K562 (cell line): Measurements from ENCODE around the gene AK2. TPM values are rescaled to one million over a fixed set of nuclear protein-coding genes. Genes with fewer than 3 reads are reported as not detected.

ENCODE experiments used
- ATAC-seq: fragments of 200-7000 bp; cut with Tn5 transposase; 3 replicates; pipeline ENCODE4 v1.9.1; 2020; ENCODE audit warnings: moderate library complexity
- BruUV-seq: library from RNA; stranded (reverse); fragments of 400-500 nt; replicated peaks from 2 replicates; lab custom pipeline; 2021; lab: Mats Ljungman, UMichigan
- CTCF ChIA-PET: fragments of 300-600 bp; formaldehyde crosslinking; extraction: SDS; loops from one replicate; lab custom pipeline; 2021; ENCODE audit warnings: low intra/inter-chr PET ratio; lab: Yijun Ruan, JAX
- POLR2A ChIA-PET: fragments of 300-600, 350-650 bp; sonication (Branson Sonifier 250); formaldehyde crosslinking; extraction: SDS; loops from one replicate; lab custom pipeline; 2021; ENCODE audit warnings: antibody characterized with exemption, inconsistent platforms; lab: Yijun Ruan, JAX
- DNase-seq, 4 experiments: peaks; one replicate each; pipeline versions ENCODE4 v3.0.0 to v3.0.0-alpha.2; 2011 to 2018; ENCODE audit warnings: low spot score in 3 of 4, mixed read lengths in 3 of 4; ENCODE audit errors: extremely low read depth in 1 of 4
- FAIRE-seq: peaks from 2 replicates; lab custom pipeline; 2011; peaks lifted over from hg19 to GRCh38; lab: Jason Lieb, UNC
- H2AFZ ChIP-seq: 2 replicates; pipeline ENCODE4 v1.6.0; 2011; ENCODE audit warnings: low read depth, low read length, control low read depth, inconsistent platforms
- H3K27ac ChIP-seq: fragments of 200-600 bp; 3 replicates; pipeline ENCODE4 v1.8.0; 2011; ENCODE audit warnings: low read depth, mild to moderate bottlenecking, control low read depth, inconsistent platforms, low read length, moderate library complexity, mixed read lengths; ENCODE audit errors: extremely low read depth
- H3K27me3 ChIP-seq, 2 experiments: fragments of 300-600 bp in 1 of 2; 2 replicates in 1 of 2; 3 replicates in 1 of 2; pipeline versions ENCODE4 v1.6.0 to v1.8.0; 2011; ENCODE audit warnings: inconsistent platforms in 2 of 2, low read length in 2 of 2, mild to moderate bottlenecking in 1 of 2, mixed read lengths in 1 of 2, moderate library complexity in 1 of 2; ENCODE audit not compliant: control insufficient read depth in 2 of 2, insufficient read depth in 2 of 2
- H3K36me3 ChIP-seq: fragments of 300-600 bp; 3 replicates; pipeline ENCODE4 v1.8.0; 2011; ENCODE audit warnings: mild to moderate bottlenecking, low read length, inconsistent platforms; ENCODE audit not compliant: control insufficient read depth, insufficient read depth
- H3K4me1 ChIP-seq, 2 experiments: fragments of 200-600 bp in 1 of 2; replicated peaks in 1 of 2; 2 replicates in 1 of 2; 3 replicates in 1 of 2; pipeline versions ENCODE4 v1.5.1 to v1.8.0; 2011; ENCODE audit warnings: inconsistent platforms in 2 of 2, low read length in 2 of 2, mild to moderate bottlenecking in 1 of 2, mixed read lengths in 1 of 2, moderate library complexity in 1 of 2; ENCODE audit not compliant: control insufficient read depth in 2 of 2, insufficient read depth in 2 of 2
- H3K4me2 ChIP-seq: 2 replicates; pipeline ENCODE4 v1.6.1; 2011; ENCODE audit warnings: low read length, control low read depth, inconsistent platforms, mixed read lengths; ENCODE audit not compliant: insufficient read depth
- H3K4me3 ChIP-seq: fragments of 200-600 bp; sonication (generic), shearing (Covaris generic); 2 replicates; pipeline ENCODE4 v1.5.1; 2016; ENCODE audit warnings: control low read depth, inconsistent platforms
- H3K79me2 ChIP-seq: fragments of 200-600 bp; 3 replicates; pipeline ENCODE4 v1.8.0; 2011; ENCODE audit warnings: low read length, inconsistent platforms; ENCODE audit not compliant: control insufficient read depth, insufficient read depth
- H3K9ac ChIP-seq, 2 experiments: 2 replicates each; pipeline versions ENCODE4 v1.6.0 to v1.6.1; 2011; ENCODE audit warnings: low read depth in 2 of 2, low read length in 2 of 2, control low read depth in 1 of 2, inconsistent platforms in 1 of 2, mild to moderate bottlenecking in 1 of 2, mixed read lengths in 1 of 2; ENCODE audit not compliant: insufficient read depth in 1 of 2
- H3K9me1 ChIP-seq: one replicate; pipeline ENCODE4 v1.6.0; 2011; ENCODE audit warnings: inconsistent platforms, mild to moderate bottlenecking, low read length, moderate library complexity; ENCODE audit not compliant: control insufficient read depth, insufficient read depth
- H3K9me3 ChIP-seq: replicated peaks from 2 replicates; pipeline ENCODE4 v1.5.1; 2011; ENCODE audit warnings: low read depth, low read length, inconsistent platforms; ENCODE audit not compliant: control insufficient read depth, insufficient read depth
- H4K20me1 ChIP-seq: replicated peaks from 2 replicates; pipeline ENCODE4 v1.6.1; 2011; ENCODE audit warnings: low read length, inconsistent platforms, mixed read lengths; ENCODE audit not compliant: control insufficient read depth, insufficient read depth
- ETV1 ChIP-seq: fragments of 450-650 bp; conservative IDR thresholded peaks from 2 replicates; pipeline ENCODE4 v1.6.1; 2016; ENCODE audit warnings: missing genetic modification characterization, control low read depth, low read depth, missing compliant biosample characterization
- GATA2 ChIP-seq: sonication (generic); formaldehyde crosslinking; IDR thresholded peaks from 2 replicates; pipeline ENCODE4 v1.4.0; 2020; ENCODE audit warnings: mild to moderate bottlenecking, missing genetic modification reagents
- MXI1 ChIP-seq: IDR thresholded peaks from 2 replicates; pipeline ENCODE4 v1.6.1; 2011; ENCODE audit warnings: low read depth, mild to moderate bottlenecking, improper control_type of control experiment, low read length
- NR3C1 ChIP-seq: sonication (generic); formaldehyde crosslinking; IDR thresholded peaks from 2 replicates; pipeline ENCODE4 v1.8.1; 2022; ENCODE audit warnings: missing genetic modification reagents
- SIX5 ChIP-seq, 2 experiments: IDR thresholded peaks; 2 replicates each; pipeline ENCODE4 v1.6.1; 2011; ENCODE audit warnings: low read length in 2 of 2, borderline replicate concordance in 1 of 2, low read depth in 1 of 2, mild to moderate bottlenecking in 1 of 2, moderate library complexity in 1 of 2; ENCODE audit not compliant: insufficient read depth in 1 of 2
- ZFPM2 ChIP-seq: fragments of 250-450 bp; sonication (Bioruptor Pico); IDR thresholded peaks from 2 replicates; pipeline ENCODE4 v1.5.1; 2022; ENCODE audit warnings: mild to moderate bottlenecking
- ZNF140 ChIP-seq: fragments of 250-450 bp; sonication (Bioruptor Pico); IDR thresholded peaks from 2 replicates; pipeline ENCODE4 v1.8.0; 2021; ENCODE audit warnings: moderate library complexity, mild to moderate bottlenecking, inconsistent platforms
- ZNF224 ChIP-seq: sonication (generic); formaldehyde crosslinking; IDR thresholded peaks from 2 replicates; pipeline ENCODE4 v1.8.0; 2022; ENCODE audit warnings: mild to moderate bottlenecking, missing genetic modification reagents
- WGBS: fragments of 100-300 bp; shearing (Covaris generic); methylation state at CpG from one replicate; pipeline ENCODE4 v1.1.6; 2016; ENCODE audit warnings: low coverage, mixed read lengths; ENCODE audit not compliant: insufficient coverage; ENCODE audit errors: missing lambda C conversion rate; 5-methylcytosine and 5-hydroxymethylcytosine counted together
- in situ Hi-C: fragments of 300-500 bp; cut with MboI; formaldehyde crosslinking; loops from 4 replicates; pipeline ENCODE4 v1.15.0; 2018; ENCODE audit warnings: inconsistent platforms, mixed read lengths
- intact Hi-C: fragments of 100-400 bp; cut with micrococcal nuclease; formaldehyde crosslinking; loops from 2 replicates; pipeline ENCODE4 v1.14.2; 2022
- polyA plus RNA-seq, 8 experiments: library from polyadenylated mRNA; depleted of rRNA in 4 of 8; stranded (reverse) in 5 of 8; unstranded in 3 of 8; fragments of >200 nt; fragmentation: Nextera tagmentation in 2 of 8; fragmentation: Illumina TruSeq in 1 of 8; extraction: Ambion mirVana in 2 of 8; extraction: Trizol in 1 of 8; gene quantifications; 2 replicates each; pipeline versions ENCODE4 v1.2.1 to v1.2.3, GENCODE V29; 2011 to 2014; ENCODE audit warnings: inconsistent platforms in 1 of 8, missing spikeins in 1 of 8
- total RNA-seq, 7 experiments: library from RNA; depleted of rRNA in 6 of 7; stranded (reverse); fragments of >200 nt in 6 of 7; fragmentation: Illumina TruSeq in 2 of 7; extraction: Trizol in 2 of 7; gene quantifications; 2 replicates each; pipeline versions ENCODE4 v1.2.1 to v1.2.3, GENCODE V29; 2011 to 2021; ENCODE audit warnings: low replicate concordance in 1 of 7
- TF ChIP-seq, protein P1 (sequence below): fragments of 450-650 bp; conservative IDR thresholded peaks from 2 replicates; pipeline ENCODE4 v1.6.1; 2016; ENCODE audit warnings: missing genetic modification characterization, low read depth, mild to moderate bottlenecking, missing compliant biosample characterization, moderate library complexity
- TF ChIP-seq, protein P2 (sequence below): fragments of 450-650 bp; IDR thresholded peaks from 2 replicates; pipeline ENCODE4 v1.7.0; 2016; ENCODE audit warnings: borderline replicate concordance
- TF ChIP-seq, protein P3 (sequence below): fragments of 250-450 bp; sonication (Bioruptor Pico); IDR thresholded peaks from 2 replicates; pipeline ENCODE4 v1.5.0; 2022; ENCODE audit warnings: mild to moderate bottlenecking
- TF ChIP-seq, protein P4 (sequence below): fragments of 450-650 bp; IDR thresholded peaks from 2 replicates; pipeline ENCODE4 v1.6.1; 2017; ENCODE audit warnings: antibody characterized with exemption

AK2 gene
- total and polyA plus RNA-seq, 9 of the 15 experiments (the other 6 are each of a cell fraction or from before 2014, with no cell fraction given) = 105 to 1,050 (median 509) TPM

DNA sequence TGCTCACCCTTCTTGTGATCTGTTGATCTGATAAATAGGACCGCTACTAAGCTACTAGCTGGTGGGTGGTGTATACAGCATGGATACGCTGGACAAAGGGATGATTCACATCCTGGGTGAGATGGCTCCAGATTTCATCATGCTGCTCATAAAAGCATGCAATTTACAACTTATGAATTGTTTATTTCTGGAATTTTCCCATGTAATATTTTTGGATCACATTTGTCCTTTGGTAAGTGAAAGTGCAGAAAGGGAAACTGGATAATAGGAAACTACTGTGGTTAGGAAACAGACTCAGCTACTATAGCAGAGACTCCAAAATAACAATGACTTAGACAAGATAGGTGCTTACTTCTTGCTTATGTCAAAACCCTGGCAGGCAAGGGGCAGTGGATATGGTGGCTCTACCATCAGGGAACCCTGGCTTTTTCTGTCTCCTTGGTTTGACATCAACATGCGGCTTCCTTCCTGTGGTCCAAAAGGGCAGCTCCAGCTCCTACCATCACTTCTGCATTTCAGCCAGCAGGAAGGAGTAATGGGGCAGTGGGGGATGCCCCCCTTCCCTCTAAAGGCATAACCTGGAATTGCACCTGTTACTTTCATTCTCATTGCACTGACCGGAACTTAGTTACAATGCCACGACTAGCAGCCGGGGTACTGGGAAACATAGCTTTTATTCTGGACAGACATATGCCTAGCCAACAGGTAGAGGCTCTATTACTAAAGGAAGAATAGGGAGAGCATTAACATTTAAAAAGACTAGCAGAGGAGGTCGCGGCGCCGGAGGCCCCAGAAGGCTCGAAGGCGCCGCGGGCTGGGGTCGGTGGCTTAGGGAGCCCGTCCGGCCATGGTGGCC lies 13.8 kb upstream of the AK2 start:
- no peaks in the 10 kb centered on the region for H3K9me3 ChIP-seq
- in situ Hi-C loops (no loop called here), intact Hi-C loops (no loop called here)
- BruUV-seq = no TSS peak
- H3K4me3 ChIP-seq = no peak overlapping the region
- ATAC-seq (peak; percentile 49), DNase-seq (peak in 1 of 4 experiments; percentile 25), FAIRE-seq (no peak)
- H2AFZ ChIP-seq = no peak overlapping the region
- no peaks in the 10 kb centered on the region for H3K36me3 ChIP-seq
- H3K9me1 ChIP-seq = no peaks in the 10 kb centered on the region
- H3K4me1 ChIP-seq = peaks cover 3 to 15% of the 10 kb centered on the region in 2 experiments; a peak in 3 of 5 replicates
- ChIA-PET CTCF (no interaction called here), POLR2A (interaction anchor here (0.7 kb wide), 1 partner anchor 275 kb away, joined by 3 read pairs; no protein-coding TSS in a partner anchor)
- no peaks in the 10 kb centered on the region for H3K79me2 ChIP-seq
- H4K20me1 ChIP-seq = no peaks in the 10 kb centered on the region
- H3K27me3 ChIP-seq = no peaks in the 10 kb centered on the region; a peak in 1 of 5 replicates
- no peak overlapping the region for H3K9ac ChIP-seq
- peak overlapping the region; percentile 35; the same call in 1 of the 3 replicates for H3K27ac ChIP-seq
- H3K4me2 ChIP-seq = no peak overlapping the region
- 33% methylated on average over 6 of the region's 17 CpGs for WGBS
- TF ChIP-seq, protein P1, sequence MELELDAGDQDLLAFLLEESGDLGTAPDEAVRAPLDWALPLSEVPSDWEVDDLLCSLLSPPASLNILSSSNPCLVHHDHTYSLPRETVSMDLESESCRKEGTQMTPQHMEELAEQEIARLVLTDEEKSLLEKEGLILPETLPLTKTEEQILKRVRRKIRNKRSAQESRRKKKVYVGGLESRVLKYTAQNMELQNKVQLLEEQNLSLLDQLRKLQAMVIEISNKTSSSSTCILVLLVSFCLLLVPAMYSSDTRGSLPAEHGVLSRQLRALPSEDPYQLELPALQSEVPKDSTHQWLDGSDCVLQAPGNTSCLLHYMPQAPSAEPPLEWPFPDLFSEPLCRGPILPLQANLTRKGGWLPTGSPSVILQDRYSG (tag) = no peak
- no peak for TF ChIP-seq MXI1
- no peak for TF ChIP-seq GATA2 (CRISPR knock-in tag)
- TF ChIP-seq NR3C1 (CRISPR knock-in tag) = no peak
- TF ChIP-seq ETV1 (tag) = peak; percentile 70
- TF ChIP-seq, protein P2, sequence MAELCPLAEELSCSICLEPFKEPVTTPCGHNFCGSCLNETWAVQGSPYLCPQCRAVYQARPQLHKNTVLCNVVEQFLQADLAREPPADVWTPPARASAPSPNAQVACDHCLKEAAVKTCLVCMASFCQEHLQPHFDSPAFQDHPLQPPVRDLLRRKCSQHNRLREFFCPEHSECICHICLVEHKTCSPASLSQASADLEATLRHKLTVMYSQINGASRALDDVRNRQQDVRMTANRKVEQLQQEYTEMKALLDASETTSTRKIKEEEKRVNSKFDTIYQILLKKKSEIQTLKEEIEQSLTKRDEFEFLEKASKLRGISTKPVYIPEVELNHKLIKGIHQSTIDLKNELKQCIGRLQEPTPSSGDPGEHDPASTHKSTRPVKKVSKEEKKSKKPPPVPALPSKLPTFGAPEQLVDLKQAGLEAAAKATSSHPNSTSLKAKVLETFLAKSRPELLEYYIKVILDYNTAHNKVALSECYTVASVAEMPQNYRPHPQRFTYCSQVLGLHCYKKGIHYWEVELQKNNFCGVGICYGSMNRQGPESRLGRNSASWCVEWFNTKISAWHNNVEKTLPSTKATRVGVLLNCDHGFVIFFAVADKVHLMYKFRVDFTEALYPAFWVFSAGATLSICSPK = no peak
- no peak for TF ChIP-seq ZNF140 (CRISPR knock-in tag)
- TF ChIP-seq ZNF224 (CRISPR knock-in tag) = no peak
- TF ChIP-seq ZFPM2 = no peak
- TF ChIP-seq, protein P3, sequence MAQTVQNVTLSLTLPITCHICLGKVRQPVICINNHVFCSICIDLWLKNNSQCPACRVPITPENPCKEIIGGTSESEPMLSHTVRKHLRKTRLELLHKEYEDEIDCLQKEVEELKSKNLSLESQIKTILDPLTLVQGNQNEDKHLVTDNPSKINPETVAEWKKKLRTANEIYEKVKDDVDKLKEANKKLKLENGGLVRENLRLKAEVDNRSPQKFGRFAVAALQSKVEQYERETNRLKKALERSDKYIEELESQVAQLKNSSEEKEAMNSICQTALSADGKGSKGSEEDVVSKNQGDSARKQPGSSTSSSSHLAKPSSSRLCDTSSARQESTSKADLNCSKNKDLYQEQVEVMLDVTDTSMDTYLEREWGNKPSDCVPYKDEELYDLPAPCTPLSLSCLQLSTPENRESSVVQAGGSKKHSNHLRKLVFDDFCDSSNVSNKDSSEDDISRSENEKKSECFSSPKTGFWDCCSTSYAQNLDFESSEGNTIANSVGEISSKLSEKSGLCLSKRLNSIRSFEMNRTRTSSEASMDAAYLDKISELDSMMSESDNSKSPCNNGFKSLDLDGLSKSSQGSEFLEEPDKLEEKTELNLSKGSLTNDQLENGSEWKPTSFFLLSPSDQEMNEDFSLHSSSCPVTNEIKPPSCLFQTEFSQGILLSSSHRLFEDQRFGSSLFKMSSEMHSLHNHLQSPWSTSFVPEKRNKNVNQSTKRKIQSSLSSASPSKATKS (CRISPR knock-in tag) = no peak
- TF ChIP-seq, protein P4, sequence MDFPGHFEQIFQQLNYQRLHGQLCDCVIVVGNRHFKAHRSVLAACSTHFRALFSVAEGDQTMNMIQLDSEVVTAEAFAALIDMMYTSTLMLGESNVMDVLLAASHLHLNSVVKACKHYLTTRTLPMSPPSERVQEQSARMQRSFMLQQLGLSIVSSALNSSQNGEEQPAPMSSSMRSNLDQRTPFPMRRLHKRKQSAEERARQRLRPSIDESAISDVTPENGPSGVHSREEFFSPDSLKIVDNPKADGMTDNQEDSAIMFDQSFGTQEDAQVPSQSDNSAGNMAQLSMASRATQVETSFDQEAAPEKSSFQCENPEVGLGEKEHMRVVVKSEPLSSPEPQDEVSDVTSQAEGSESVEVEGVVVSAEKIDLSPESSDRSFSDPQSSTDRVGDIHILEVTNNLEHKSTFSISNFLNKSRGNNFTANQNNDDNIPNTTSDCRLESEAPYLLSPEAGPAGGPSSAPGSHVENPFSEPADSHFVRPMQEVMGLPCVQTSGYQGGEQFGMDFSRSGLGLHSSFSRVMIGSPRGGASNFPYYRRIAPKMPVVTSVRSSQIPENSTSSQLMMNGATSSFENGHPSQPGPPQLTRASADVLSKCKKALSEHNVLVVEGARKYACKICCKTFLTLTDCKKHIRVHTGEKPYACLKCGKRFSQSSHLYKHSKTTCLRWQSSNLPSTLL = no peak
- TF ChIP-seq SIX5 (IDR thresholded peaks at IDR 0.05; ENCODE audit: borderline replicate concordance in 1 of 2, insufficient read depth in 1 of 2, low read depth in 1 of 2, low read length in 2 of 2) = no peak
